ENCODE data around the gene CEP104.
"Not testable (repeated sequence)": the region's sequence is repeated elsewhere in the genome, so short reads cannot be mapped to it uniquely, and the experiment has no call there.

CEP104 gene

GRCh38 chr1:3825356-3825755, 31.7 kb downstream of the CEP104 start:
- DNase-seq (ENCODE audit: low spot score) = no peak

- no peak for DNase-seq (ENCODE audit: low spot score)
Observed at GRCh38 chr1:3824650-3825049, 32.4 kb downstream of the CEP104 start.

GRCh38 chr1:3822421-3822820, 34.6 kb downstream of the CEP104 start:
- no peak for DNase-seq (ENCODE audit: low spot score)

- no peak for DNase-seq (ENCODE audit: low spot score)
Observed at GRCh38 chr1:3821908-3822307, 35.1 kb downstream of the CEP104 start.

- no peak for DNase-seq (ENCODE audit: low spot score)
Observed at GRCh38 chr1:3821447-3821846, 35.6 kb downstream of the CEP104 start.

- DNase-seq (ENCODE audit: low spot score) = no peak
Observed at GRCh38 chr1:3821004-3821403, 36.0 kb downstream of the CEP104 start.

GRCh38 chr1:3820316-3820715, 36.7 kb downstream of the CEP104 start:
- DNase-seq (ENCODE audit: low spot score) = no peak

GRCh38 chr1:3819771-3820200, 37.2 kb downstream of the CEP104 start:
- DNase-seq (ENCODE audit: low spot score) = no peak

- no peak for DNase-seq (ENCODE audit: low spot score)
Observed at GRCh38 chr1:3817821-3818597, 39.0 kb downstream of the CEP104 start.

- no peak for DNase-seq (ENCODE audit: low spot score)
Observed at GRCh38 chr1:3817138-3817740, 39.8 kb downstream of the CEP104 start.

- no peak for DNase-seq (ENCODE audit: low spot score)
Observed at GRCh38 chr1:3816331-3817137, 40.5 kb downstream of the CEP104 start.

GRCh38 chr1:3814771-3815561, 42.0 kb downstream of the CEP104 start:
- no peak for DNase-seq (ENCODE audit: low spot score)

- DNase-seq (ENCODE audit: low spot score) = no peak
Observed at GRCh38 chr1:3814065-3814464, 42.9 kb downstream of the CEP104 start.

- no peak for DNase-seq (ENCODE audit: low spot score)
Observed at GRCh38 chr1:3811595-3811911, 45.5 kb downstream of the CEP104 start.

GRCh38 chr1:3810149-3810761, 46.8 kb downstream of the CEP104 start:
- DNase-seq (ENCODE audit: low spot score) = not testable (repeated sequence)

GRCh38 chr1:3809680-3810079, 47.3 kb downstream of the CEP104 start:
- DNase-seq (ENCODE audit: low spot score) = no peak

- no peak for DNase-seq (ENCODE audit: low spot score)
Observed at GRCh38 chr1:3807769-3808168, 49.2 kb downstream of the CEP104 start.

- DNase-seq (ENCODE audit: low spot score) = no peak
Observed at GRCh38 chr1:3805038-3805437, 52.0 kb downstream of the CEP104 start.

- not testable (repeated sequence) for DNase-seq (ENCODE audit: low spot score)
Observed at GRCh38 chr1:3804627-3804944, 52.4 kb downstream of the CEP104 start.

- no peak for DNase-seq (ENCODE audit: low spot score)
Observed at GRCh38 chr1:3803905-3804626, 52.9 kb downstream of the CEP104 start.

GRCh38 chr1:3800795-3801194, 56.2 kb downstream of the CEP104 start:
- not testable (repeated sequence) for DNase-seq (ENCODE audit: low spot score)
